ENCODE measurements around the gene TMEM176B. TPM values are rescaled to one million over a fixed set of nuclear protein-coding genes. Genes with fewer than 3 reads are reported as not detected.

The TMEM176B gene
- total and polyA plus RNA-seq, 2 of the 13 experiments (the other 11 are each of a cell fraction or from before 2014, with no cell fraction given), result not detected

DNA sequence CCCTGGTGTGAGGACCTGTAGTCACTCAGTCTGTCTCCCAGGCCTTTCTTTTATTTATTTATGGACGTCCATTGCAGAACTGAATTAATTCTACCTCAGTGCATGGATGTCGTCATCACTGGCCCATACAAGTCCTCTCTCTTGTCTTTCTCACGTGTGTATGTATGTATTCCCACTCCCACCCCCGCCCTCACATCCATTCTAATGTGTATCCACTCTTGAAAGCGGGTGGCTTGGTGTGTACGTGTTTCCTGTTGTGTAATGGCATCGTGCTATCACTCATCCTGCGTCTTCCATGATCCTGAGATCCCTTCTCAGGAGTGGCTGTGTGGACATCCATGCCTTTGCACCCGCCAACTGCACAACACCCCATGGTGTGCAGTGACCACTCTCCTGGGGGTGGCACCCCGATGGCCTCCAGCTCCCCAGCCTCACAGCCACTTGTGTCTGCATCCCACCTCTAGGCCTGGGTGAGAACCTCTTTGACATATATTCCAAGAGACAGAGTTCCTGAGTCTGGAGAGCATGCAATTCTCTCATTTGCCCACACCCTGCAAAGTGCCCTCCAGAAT, 49.1 kb upstream of the TMEM176B start (continued):
- TF ChIP-seq DNMT3B (CRISPR knock-in tag; conservative IDR thresholded peaks at IDR 0.05) (no peak), ZNF33B (CRISPR knock-in tag; IDR thresholded peaks at IDR 0.05) (no peak), NAIF1 (CRISPR knock-in tag; IDR thresholded peaks at IDR 0.05; ENCODE audit: borderline replicate concordance) (no peak), CREB1 (IDR thresholded peaks at IDR 0.05) (peak; percentile 64), CREB1 (CRISPR knock-in tag; IDR thresholded peaks at IDR 0.05) (no peak), ZNF256 (CRISPR knock-in tag; conservative IDR thresholded peaks at IDR 0.05) (no peak), ZNF839 (CRISPR knock-in tag; IDR thresholded peaks at IDR 0.05; ENCODE audit: borderline replicate concordance) (no peak)
- TF ChIP-seq, protein P1, sequence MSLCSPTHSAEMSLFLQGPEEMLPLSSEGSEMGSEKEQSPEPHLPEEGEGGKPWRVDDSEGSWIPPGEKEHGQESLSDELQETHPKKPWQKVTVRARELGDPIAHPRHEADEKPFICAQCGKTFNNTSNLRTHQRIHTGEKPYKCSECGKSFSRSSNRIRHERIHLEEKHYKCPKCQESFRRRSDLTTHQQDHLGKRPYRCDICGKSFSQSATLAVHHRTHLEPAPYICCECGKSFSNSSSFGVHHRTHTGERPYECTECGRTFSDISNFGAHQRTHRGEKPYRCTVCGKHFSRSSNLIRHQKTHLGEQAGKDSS (CRISPR knock-in tag; IDR thresholded peaks at IDR 0.05; ENCODE audit: borderline replicate concordance, low read depth), result no peak

DNA sequence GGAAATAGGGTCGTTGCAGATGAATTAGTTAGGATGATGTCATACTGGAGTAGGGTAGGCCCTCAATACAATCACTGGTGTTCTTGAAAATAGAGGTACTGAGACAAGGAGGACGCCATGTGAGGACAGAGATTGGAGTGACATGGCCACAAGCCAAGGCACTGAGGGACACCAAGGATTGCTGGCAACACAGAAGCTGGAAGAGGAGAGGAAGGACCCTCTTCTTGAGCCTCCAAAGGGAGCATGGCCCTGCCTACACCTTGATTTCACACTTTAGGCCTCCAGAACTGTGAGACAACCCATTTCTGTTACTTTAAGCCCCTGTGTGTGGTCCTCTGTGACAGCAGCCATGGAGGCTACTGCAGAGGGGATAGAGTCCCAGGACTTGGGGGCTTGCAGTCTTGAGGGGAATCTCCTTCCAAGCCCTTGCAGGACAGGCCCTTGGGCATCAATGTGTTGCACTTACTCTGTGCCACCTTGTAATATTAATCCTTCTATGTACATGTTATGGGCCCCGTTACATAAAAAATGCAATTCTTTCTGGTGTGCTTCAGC, 48.5 kb upstream of the TMEM176B start:
- BruUV-seq (replicated peaks), result no TSS peak
- Histone ChIP-seq H3K4me1 (ENCODE audit: insufficient read depth, low read length) (no peaks in the 10 kb centered on the region), H3K27ac (ENCODE audit: extremely low read length, insufficient read depth, low read length) (no peak overlapping the region), H3K9ac (ENCODE audit: insufficient read depth, low read depth, low read length) (no peak overlapping the region), H4K20me1 (ENCODE audit: insufficient read depth, low read length) (no peaks in the 10 kb centered on the region), H3K27me3 (ENCODE audit: control insufficient read depth in 1 of 2, insufficient read depth in 2 of 2, low read length in 2 of 2) (peaks cover 6 to 49% of the 10 kb centered on the region in 2 experiments), H3K36me3 (replicated peaks in 1 of 2; ENCODE audit: control insufficient read depth in 1 of 2, insufficient read depth in 2 of 2, low read length in 2 of 2) (no peaks in the 10 kb centered on the region), H3K79me2 (ENCODE audit: insufficient read depth, low read length) (no peaks in the 10 kb centered on the region), H3K4me3 (replicated peaks in 1 of 3; ENCODE audit: insufficient read depth in 1 of 3, low read depth in 2 of 3, low read length in 3 of 3) (no peak overlapping the region), H3K9me3 (ENCODE audit: low read length) (no peaks in the 10 kb centered on the region), H3K4me2 (ENCODE audit: low read depth, low read length) (no peak overlapping the region), H2AFZ (ENCODE audit: low read length) (no peak overlapping the region)
- ChIA-PET CTCF (ENCODE audit: low intra/inter-chr PET ratio, low total read pairs) (no interaction called here), POLR2A (no interaction called here)
- no peak for TF ChIP-seq PHF21A (CRISPR knock-in tag; IDR thresholded peaks at IDR 0.05)
- TF ChIP-seq ATF7 (IDR thresholded peaks at IDR 0.05), result peak; percentile 69
- no peak for TF ChIP-seq ATF7 (CRISPR knock-in tag; IDR thresholded peaks at IDR 0.05)
- TF ChIP-seq, protein P2, sequence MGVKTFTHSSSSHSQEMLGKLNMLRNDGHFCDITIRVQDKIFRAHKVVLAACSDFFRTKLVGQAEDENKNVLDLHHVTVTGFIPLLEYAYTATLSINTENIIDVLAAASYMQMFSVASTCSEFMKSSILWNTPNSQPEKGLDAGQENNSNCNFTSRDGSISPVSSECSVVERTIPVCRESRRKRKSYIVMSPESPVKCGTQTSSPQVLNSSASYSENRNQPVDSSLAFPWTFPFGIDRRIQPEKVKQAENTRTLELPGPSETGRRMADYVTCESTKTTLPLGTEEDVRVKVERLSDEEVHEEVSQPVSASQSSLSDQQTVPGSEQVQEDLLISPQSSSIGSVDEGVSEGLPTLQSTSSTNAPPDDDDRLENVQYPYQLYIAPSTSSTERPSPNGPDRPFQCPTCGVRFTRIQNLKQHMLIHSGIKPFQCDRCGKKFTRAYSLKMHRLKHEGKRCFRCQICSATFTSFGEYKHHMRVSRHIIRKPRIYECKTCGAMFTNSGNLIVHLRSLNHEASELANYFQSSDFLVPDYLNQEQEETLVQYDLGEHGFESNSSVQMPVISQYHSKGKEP (CRISPR knock-in tag; IDR thresholded peaks at IDR 0.05), result no peak
- TF ChIP-seq TBX2 (CRISPR knock-in tag; IDR thresholded peaks at IDR 0.05; ENCODE audit: borderline replicate concordance), result no peak
- no peak for ATAC-seq
- no peak for FAIRE-seq
- in situ Hi-C loops (cut with HindIII; ENCODE audit: extremely low pct_ligation_motif_present, low pct_unique_long_range_greater_than_20kb), result no loop called here
- DNase-seq (ENCODE audit: low spot score), result no peak
- intact Hi-C loops (cut with micrococcal nuclease; ENCODE audit: unreplicated experiment), result no loop called here
- WGBS (ENCODE audit: low lambda C conversion rate), result 8% methylated on average over 3 of the region's 3 CpGs
